GM18498 (cell line): Measurements from ENCODE around the gene TRIM47.

ENCODE experiments used
- ATAC-seq: cut with Tn5 transposase; IDR thresholded peaks from one replicate; pipeline ENCODE4 v1.9.1; 2021; ENCODE audit warnings: mild to moderate bottlenecking, moderate library complexity; ENCODE audit not compliant: unreplicated experiment

The TRIM47 gene, protein sequence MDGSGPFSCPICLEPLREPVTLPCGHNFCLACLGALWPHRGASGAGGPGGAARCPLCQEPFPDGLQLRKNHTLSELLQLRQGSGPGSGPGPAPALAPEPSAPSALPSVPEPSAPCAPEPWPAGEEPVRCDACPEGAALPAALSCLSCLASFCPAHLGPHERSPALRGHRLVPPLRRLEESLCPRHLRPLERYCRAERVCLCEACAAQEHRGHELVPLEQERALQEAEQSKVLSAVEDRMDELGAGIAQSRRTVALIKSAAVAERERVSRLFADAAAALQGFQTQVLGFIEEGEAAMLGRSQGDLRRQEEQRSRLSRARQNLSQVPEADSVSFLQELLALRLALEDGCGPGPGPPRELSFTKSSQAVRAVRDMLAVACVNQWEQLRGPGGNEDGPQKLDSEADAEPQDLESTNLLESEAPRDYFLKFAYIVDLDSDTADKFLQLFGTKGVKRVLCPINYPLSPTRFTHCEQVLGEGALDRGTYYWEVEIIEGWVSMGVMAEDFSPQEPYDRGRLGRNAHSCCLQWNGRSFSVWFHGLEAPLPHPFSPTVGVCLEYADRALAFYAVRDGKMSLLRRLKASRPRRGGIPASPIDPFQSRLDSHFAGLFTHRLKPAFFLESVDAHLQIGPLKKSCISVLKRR

DNA sequence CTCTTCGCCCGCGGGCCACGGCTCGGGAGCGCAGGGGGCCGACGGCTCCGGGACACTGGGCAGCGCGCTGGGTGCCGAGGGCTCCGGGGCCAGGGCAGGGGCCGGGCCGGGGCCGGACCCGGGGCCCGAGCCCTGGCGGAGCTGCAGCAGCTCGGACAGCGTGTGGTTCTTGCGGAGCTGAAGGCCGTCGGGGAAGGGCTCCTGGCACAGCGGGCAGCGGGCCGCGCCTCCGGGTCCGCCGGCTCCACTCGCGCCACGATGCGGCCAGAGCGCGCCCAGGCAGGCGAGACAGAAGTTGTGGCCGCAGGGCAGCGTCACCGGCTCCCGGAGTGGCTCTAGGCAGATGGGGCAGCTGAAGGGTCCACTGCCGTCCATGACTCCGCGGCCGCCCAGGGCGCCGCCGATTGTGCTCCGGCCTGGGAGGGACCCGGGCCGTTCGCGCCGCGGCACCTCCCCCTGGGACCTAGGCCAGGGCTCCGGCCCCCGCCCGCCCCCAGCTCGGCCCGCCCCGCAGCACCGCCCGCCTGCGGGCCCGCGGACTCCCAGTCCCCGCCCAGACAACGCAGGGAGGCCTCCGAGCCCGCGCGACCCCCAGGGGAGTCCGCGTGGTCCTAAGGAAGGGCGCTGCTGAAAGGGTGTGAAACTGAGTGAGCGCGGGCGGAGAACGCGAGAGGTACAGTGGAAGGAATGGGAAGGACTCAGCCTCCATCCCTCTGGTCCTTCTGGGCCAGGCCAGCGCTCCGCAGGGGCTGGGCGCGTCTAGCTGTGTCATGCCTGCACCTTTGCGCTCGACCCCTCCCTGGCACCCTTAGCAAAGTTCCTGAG, at the start of gene TRIM47:
Gene TRIM47 (minus strand): TSS at position 408 of the 825 bp plus-strand sequence. CDS start 33 bp downstream, at position 375.
- peak; percentile 16 for ATAC-seq

GRCh38 chr17:75927286-75927922, 49.0 kb upstream of the TRIM47 start:
- no peak for ATAC-seq

GRCh38 chr17:75926456-75926855, 48.1 kb upstream of the TRIM47 start:
- ATAC-seq, result no peak

DNA sequence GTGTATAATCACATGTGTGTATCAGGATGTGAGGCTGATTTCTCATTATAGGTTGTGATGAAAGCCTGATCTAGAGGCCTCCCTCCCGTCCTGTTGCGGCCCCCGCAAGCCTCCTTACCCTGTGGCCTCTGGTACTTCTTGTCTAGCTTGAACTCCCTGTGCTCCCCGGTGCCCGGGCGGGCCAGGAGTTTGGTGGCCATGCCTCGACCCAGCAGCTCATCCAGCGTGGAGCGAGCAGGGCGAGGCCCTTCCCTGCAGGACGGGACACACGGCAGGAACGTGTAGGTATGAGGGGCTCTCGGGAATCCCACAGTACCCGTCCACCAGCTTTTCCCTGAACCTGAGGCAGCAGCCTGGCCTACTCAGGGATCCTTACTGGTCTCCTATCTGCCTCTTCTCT, 47.5 kb upstream of the TRIM47 start:
- no peak for ATAC-seq

DNA sequence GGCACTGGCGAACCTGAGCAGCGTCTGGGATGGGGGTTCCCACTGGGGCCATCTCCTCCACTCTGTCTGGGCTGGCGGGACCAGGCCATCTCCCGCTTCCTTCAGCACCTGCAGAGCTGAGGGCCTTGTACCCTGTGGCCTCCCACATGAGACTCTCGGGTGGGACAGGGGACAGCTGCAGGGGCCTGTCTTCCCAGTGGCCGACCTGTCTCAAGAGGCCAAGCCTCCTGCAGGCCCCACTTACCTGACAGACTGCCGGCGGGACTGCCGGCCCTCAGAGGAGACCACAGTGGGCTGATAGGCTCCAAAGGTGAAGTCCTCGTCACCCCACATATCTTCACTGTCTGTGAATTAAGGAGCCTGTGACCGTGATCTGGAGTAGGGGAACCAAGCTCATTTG, 46.7 kb upstream of the TRIM47 start:
- no peak for ATAC-seq

DNA sequence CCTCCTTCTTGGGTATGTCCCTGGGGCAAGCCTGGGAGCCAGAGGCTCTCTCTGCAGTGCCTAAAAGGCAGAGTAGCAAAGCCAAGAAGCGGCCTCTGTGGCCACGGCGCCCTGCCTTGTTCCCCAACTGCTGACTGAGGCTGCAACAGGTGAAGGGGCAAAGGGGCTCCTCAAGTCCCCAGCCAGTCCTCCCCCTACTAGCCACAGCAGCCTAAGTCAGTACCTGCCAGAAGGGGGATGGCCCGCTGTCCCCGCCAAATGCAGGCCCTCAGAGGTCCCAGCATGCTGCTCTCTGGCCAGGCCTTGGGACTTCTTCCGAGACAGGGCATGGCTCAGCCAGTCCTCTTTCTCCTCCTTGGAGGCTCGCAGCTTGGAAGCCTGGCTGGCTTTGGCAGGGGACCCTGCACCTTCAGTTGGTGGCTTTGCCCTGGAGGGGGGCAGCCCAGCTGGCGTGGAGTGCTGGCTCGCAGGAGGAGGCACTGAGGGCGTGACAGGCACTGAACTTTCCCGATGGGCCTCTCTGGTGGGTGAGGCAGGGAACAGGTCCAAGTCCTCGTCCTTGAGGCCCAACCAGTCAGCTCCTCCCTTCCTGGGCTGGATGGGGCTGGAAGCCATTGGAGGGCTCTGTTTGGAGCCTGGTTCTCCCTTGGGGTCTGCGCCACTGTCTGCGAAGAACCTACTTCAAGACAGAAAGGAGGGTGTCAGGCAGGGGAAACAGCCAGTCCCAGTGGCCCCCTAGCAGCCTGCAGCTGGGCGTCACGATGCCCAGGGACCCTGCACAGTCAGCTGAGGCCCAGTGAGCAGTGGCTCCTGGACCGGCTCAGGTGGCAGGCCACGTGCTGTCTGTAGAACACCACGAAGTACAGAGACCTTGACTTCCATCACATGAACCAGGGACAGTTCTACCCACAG, 44.8 kb upstream of the TRIM47 start:
- ATAC-seq, result no peak

DNA sequence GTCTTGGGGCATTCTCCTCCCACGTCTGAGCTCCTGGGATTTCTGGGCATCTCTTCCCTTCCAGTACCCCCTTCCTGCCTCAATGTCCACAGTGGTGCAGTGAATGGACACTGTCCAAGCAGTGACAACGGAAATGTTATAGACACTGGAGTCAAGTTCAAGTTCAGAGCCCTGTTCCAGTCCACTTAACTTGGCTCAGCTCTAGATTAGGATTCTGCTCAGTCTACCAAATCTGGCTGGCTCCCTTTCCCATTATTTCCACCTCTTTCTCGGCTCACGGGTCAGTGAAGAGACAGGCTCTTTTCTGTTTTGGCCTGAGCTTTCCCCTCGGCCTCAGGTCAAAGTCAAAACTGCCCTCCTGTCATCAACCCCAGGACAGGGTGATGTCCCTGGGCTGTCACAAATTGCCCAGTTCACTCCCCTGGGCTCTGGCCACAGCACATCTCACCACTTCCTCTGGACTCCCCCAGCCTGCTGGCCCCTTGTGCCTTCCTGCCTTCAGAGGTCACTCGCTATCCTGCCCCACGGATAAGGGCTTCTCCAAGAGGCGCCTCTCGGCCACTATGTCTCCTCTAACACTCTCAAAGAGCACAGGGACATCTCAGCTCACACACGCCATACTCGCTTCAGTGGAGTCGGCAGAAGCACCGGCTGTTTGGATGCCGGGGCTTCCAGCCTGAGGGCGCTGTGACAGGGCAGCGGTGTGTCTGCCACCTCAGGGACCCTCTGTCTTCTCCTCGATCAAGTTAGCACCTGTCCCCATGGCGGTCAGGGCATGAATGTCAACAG, 44.0 kb upstream of the TRIM47 start:
- no peak for ATAC-seq

DNA sequence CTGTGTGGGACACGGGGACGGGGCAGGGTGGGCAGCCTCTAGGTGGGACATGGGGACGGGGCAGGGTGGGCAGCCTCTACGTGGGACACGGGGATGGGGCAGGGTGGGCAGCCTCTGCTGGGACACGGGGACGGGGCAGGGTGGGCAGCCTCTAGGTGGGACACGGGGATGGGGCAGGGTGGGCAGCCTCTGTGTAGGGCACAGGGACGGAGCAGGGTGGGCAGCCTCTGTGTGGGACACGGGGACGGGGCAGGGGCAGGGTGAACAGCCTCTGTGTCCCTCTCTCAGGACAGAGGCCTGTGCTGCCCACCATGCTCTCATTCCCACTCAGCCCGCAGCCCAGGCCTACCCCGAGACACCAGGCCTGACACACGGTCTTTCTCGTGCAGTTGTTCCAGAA, 43.2 kb upstream of the TRIM47 start:
- no peak for ATAC-seq

- ATAC-seq, result no peak
These were observed 41.7 kb upstream of the TRIM47 start for GRCh38 chr17:75920045-75920560.

DNA sequence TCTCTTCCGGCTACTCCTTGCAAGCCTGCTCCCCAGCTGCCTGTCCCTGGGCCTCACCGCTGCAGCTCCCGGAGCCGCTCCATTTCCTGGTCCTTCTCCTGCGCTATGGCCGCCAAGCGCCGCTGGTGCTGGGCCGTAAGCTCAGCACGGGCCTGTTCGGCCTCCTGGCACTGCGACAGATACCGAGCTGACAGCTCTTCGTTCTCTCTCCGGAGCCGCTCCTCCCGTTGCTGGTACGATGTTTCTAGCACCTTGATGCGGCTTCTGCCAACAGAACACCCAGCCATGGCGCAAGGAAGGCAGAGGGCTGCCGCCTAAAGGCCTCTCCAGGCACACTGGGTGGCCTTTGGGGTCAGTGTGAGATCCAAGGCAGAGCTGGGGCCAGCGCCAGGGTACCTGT, 41.2 kb upstream of the TRIM47 start:
- ATAC-seq, result no peak

GRCh38 chr17:75917917-75918445, 39.6 kb upstream of the TRIM47 start:
- ATAC-seq, result no peak

DNA sequence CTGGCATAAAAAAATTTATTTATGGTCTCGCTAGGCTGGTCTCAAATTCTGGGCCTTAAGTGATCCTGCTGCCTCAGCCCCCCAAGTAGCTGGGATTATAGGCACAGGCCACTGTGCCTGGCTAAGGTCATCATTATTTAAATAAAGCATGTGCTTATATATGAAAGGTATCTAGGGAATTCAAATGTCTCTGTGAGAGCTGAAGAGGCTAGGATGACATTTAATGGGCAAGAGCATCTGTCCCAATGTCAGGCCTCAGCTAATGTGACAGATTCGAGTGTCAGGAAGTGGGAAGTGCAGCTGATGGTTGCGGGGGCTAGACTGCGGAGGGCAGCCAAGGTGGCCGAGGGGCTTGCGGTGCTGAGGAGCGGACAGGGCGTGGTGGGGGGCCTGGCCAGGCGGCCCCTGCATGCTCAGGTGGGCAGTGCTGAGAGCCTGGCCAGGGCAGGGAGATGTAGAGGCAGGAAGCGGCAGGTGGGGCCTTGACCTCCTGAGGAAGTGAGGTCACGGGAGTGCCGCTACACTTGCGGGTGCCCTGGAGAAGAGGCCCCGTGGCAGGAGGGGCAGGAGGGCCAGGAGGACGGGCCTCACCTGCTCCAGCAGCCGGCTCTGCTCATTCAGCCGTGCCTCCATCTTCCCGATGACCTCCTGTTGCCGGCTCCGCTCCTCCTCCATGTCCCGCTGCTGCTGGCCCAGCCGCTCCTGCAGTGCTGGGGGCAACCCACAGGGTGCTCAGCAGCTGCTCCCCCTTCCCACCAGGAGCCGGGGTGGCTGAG, 38.9 kb upstream of the TRIM47 start:
- ATAC-seq, result no peak

DNA sequence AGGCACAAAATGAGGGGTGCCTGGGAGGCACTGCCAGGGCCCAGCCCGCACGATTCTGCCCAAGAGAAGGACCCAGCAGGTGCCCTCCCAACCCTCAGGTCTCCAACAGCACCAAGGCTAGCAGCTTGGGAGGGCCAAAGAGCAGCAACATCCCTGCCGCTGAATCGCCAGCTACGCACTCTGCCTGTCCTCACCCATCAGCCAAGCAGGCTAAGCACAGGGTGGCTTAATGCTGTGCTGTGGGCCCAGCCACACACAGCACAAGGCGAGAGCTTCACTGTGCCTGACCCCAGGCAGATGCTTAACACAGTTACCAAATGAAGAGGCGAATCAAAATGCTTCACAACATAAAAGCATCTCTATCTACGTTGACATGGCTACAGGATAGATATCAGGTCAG, 36.9 kb upstream of the TRIM47 start:
- ATAC-seq, result no peak

GRCh38 chr17:75914643-75915267, 36.4 kb upstream of the TRIM47 start:
- no peak for ATAC-seq

DNA sequence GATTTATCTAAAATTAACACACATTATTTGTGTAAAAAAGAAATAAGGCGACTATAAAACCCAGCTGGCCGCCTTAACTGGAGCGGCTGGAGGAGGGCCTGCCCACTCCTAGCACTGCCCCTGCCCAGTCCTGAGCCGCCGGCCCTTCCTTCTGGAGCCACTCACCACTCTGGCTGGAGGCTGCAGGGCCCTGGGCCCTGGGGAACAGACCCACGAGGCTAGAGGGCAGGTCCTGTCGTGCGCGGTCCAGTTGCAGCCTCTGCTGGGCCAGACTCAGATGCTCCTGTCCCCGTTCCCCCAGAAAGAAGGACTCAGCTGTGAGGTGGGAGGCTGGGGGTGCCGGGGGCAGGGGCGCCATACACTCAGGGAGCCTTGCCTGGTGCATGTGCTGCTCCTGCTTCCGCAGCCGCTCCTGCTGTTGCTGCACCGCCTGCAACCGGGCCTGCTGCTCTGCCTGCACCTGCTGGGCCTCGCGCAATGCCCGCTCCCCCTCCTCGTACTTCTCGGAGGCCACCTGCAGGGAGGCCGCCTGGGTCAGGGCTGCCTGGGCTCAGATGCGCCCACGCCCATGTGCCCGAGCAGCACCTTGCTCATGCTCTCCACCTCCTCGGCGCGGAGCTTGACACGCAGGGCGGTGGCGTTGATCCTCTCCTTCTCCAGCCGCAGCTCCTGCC, 35.3 kb upstream of the TRIM47 start:
- ATAC-seq, result no peak

DNA sequence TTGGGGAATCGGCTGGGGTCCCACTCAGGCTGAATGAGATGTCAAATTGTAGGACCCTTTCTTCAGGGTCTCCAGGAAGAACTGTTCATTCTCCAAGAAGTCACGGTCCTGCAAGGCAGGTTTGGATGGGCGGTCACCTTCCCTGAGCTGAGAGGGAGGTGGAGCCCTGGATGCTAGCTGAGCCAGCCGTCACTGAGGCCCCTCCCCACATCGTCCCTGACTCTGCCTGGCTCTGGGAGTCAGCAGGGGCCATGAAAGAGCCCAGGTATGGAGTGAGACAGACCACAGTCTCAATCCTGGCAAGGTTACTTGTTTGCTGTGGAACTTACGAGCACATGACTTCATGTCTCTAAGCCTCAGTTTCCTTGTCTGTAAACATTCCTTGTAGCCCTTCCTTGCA, 32.3 kb upstream of the TRIM47 start:
- ATAC-seq, result no peak

DNA sequence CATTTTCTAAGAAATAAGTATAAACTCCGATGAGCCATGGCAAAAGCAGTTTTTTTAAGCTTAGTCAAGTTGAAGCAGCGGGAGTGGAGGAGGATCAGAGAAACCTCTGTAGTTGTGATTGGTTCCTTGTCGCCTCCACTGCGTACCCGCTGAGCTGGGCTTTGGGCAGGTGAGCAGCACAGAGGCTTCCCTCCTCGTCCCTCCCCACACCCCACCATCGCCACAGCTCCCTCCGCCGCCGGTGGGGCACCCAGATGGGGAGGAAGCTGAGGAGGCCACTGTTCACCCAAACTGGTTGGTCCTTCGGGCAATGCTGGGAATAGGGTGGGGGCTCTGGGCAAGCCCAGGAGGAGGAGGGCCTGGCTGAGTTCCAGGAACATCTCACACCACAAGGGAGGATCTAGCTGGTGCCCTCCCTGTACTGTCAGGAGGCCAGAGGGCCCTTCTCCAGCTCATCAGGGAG, 31.5 kb upstream of the TRIM47 start:
- no peak for ATAC-seq
